Umbilical cord (tissue), 2 donors: Measurements from ENCODE around the gene CFAP65. TPM values are rescaled to one million over a fixed set of nuclear protein-coding genes. Genes with fewer than 3 reads are reported as not detected.

Experiments used
- DNase-seq: peaks from one replicate; pipeline ENCODE4 v3.0.0-alpha.2; 2015; ENCODE audit warnings: low spot score
- total RNA-seq: library from RNA; depleted of rRNA; stranded (reverse); fragments of >200 nt; gene quantifications from one replicate; pipeline ENCODE4 v1.2.3, GENCODE V29; 2014; ENCODE audit warnings: low replicate concordance; ENCODE audit not compliant: insufficient read depth

CFAP65 gene
- total RNA-seq, 1 donor from 2014 or later: 2.9 TPM

DNA sequence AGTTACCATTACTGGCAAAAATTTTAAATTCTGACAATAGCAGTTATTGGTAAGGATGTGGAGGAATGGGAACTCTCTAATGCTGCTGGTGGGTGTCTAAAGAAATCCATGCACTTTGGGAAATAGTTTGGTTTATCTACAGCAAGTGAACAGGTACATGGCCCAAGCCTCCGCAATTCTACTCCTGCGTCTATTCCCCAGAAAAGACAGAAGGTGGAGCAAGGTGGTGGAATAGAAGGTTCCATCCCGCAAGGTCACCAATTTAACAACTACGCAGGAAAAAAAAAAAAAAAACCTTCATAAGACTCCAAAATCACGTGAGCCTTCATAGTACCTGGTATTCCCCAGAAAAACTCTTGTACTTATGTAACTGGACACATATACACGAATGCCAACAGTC lies 6.5 kb downstream of the CFAP65 start:
- DNase-seq: no peak

DNA sequence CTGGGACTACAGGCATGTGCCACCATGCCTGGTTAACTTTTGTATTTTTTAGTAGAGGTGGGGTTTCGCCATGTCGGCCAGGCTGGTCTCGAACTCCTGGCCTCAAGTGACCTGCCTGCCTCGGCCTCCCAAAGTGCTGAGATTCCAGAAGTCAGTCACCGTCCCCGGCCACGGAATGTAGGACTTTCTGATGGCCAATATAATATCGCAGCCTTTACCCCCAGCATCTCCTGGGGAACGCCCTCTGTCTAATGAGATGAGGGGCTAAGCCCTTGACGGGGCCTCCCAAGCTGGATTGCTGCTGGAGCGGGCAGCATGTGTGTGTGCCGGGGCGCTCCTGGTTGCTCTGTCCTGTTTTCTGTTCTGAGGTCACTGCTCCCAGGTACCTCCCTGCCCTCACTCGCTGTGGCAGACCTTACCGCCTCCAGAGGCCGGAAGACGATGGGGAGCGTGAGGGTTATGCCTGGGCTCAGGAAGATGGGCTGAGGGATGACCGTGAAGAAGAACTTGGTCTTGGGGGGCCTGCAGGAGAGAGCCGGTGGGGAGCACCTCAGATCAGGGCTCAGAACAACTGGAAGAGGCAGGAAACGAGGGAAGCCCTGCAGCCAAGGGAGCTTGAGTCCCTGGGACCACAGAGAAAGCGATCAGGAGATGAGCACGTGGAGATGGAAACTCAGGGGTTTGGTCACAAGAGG lies 9.1 kb downstream of the CFAP65 start:
- DNase-seq: no peak

DNA sequence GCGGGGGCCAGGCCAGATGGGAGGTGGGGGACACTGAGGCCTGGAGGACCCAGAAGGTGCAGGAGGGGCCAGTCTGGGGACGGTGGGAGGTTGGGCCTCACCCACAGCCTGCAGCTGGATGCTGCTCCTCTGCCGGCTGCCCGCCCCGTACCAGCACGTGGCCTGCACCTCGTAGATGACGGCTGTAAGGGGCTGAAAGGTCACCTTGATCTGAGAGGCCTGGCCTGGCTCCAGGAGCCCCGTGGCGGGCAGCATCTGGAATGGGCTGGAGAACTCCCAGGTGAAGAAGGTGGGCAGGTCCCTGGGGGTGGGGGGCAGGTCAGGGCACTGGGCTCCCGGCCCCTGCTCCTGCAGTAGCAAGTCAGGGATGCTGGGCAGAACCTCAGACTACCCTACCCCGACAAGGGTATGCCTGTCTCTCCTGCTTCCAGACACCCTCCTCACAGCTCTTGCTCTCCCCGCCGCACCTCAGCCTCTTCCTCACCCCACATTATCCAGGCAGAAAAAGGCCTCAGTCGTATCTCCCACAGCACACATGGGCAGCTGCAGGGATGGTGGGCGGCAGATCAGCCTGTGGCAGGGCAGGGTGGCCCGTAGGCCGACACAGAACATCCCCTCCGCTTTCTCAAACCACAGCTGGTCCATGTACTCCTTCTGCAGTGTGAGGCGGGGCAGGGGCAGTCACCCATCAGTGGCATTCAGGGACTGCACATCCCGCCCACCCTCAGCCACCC lies 10.1 kb downstream of the CFAP65 start:
- no peak for DNase-seq

- DNase-seq: no peak
Observed at GRCh38 chr2:219030177-219030940, 11.0 kb downstream of the CFAP65 start.

- peak; percentile 76 for DNase-seq
Observed at GRCh38 chr2:219029829-219030165, 11.5 kb downstream of the CFAP65 start.

- DNase-seq: no peak
Observed at GRCh38 chr2:219028996-219029828, 12.1 kb downstream of the CFAP65 start.

- no peak for DNase-seq
Observed at GRCh38 chr2:219028141-219028540, 13.2 kb downstream of the CFAP65 start.

- no peak for DNase-seq
Observed at GRCh38 chr2:219027511-219028055, 13.7 kb downstream of the CFAP65 start.

GRCh38 chr2:219026946-219027345 lies 14.4 kb downstream of the CFAP65 start:
- DNase-seq: no peak

DNA sequence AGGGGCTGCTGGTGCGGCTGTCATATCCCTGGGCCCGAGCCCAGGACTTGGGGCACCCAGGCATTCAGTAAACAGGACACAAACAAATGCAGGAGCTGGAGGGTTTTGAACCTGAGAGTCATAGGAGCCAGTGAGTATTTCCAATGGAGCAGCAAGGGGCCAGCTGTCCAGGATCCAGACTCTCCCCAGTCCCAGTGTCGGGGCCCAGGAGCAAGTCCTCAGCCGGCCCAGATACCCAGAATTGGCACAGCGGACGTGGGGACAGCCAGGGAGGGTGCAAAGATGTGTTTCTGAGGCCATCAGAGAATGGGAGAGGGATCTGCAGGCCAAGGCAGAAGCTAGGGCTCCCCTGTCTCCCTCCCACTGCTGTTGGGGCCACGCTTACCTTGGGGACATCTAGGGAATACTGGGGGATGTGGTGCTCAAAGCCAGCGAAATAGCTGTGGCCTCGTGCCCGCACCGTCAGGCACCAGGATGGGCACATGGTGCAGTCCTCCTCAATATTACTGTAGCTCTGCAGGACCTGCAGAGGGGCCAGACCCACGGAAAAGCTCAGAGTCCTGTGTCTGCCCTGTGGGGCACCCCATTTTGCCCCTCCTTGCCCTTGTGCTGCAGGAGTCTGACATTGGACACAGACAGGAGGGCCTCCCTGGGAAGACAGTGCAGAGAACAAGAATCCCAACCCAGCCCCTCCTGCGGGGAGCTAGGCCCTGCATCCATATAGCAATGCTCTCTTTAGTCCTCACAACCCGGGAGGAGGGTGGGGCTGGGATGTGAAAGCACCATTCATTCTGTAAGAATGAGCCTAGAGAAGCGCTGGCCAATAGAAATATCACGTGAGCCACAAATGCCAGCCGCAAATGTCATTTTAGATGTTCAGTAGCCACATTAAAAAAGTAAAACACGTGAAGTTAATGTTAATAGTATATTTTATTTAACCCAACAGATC lies 15.4 kb downstream of the CFAP65 start:
- no peak for DNase-seq

- DNase-seq: no peak
Observed at GRCh38 chr2:219024059-219024458, 17.3 kb downstream of the CFAP65 start.

DNA sequence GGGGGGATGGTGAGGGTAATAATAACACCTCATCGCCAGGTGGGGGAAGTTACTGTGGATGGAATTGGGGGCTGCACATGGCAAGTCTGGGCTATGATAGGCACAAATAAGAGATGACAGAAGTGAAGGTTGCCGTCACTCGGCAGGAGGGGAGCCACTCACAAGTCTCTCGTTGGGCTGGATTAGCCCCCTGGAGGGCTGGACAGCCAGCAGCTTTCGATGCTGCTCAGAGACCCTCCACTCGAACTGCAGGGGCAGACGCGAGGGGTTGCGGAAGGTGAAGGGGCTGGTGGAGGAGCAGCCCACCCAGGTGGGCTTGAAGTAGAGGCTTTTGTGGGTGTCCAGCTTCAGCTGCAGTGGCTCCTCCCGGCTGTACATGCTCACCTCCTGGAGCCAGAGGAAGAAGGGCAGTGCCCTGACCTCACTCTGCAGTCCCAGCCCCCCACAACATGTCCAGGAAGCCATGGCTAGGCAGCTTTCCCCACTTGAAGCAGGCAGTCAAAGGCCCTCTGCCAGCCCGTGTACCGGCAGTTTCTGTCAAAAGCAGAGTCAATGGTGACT lies 18.2 kb downstream of the CFAP65 start:
- no peak for DNase-seq

DNA sequence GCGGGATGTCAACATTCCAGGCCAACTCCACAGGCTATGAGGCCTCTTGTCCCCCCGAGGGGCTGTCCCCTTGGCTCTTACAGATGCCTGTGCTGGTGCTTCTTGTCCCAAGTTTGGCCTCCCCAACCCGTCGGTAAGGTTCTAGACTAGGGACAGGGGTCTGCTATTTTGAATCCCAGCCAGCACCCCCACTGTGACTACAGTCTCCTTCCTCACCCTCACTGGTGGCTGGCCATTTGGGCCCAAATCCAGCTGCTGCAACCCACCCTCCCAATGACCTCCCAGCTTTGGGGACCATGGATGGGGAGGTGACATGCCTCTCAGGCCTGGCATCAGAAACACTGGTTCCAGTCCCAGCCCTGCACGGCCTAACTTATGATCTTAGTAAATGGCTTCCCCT lies 18.7 kb downstream of the CFAP65 start:
- no peak for DNase-seq

DNA sequence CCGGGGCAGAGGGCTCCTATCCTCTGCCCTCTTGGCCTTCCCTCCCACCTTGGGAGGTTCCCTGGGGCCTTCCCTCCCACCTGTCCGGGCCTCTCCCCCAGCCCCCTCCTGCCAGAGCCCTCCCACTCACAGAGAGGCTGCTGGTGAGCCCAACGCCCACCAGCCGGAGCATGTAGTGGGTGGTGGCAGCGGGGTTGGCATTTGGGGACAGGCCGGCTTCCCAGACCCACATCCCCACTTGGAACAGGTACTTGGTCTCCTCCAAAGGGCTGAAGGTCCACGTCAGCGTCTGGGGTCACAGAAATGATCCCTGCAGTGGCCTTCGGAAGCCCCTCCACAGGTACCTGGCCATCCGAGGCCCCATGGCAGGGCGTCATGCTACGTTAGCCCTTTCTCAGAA lies 19.3 kb downstream of the CFAP65 start:
- no peak for DNase-seq

- no peak for DNase-seq
Observed at GRCh38 chr2:219021591-219021990, 19.7 kb downstream of the CFAP65 start.

- no peak for DNase-seq
Observed at GRCh38 chr2:219020604-219021365, 20.5 kb downstream of the CFAP65 start.

DNA sequence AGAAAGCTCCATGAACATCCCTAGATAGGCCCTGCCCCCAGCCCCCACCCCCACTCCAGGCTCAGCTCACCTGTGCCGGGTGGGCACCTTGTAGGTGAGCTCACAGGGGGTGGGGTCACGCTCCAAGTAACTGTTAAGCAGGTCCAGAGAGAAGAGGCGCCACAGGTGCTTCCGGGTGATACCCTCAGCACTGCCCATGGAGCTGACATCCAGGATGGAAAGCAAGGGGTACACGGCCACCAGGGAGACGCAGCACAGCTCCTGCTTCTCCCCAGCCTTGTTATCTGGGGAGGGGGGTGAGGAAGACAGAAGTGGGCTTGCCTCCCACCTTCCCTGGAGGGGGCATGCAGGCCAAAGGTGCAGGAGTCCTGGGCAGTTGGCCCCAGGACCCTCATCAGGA lies 21.9 kb downstream of the CFAP65 start:
- no peak for DNase-seq

- no peak for DNase-seq
Observed at GRCh38 chr2:219018726-219019125, 22.6 kb downstream of the CFAP65 start.

DNA sequence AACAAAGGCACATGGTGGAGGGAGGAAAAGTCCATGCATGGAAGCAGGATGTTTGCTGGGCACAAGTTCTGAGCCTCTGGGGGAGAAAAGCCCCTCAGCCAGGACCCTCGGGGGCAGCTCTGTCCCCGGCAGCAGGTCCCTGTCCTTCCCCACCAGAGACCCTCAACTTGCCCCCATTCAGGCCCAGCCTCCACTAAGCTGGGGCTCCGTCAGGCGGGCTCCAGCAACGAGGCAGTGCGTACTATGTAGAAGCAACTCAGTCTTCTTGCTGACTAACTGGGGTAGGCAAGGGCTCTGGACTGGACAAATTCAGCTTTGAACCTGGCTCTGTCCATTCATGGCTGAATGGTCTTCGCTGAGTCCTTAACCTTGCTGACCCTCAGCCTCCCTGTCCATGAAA lies 23.0 kb downstream of the CFAP65 start:
- no peak for DNase-seq
